Inferior parietal cortex (tissue), 1 donor: ENCODE results near the gene TRPM2.
"Not testable (repeated sequence)": the region's sequence is repeated elsewhere in the genome, so short reads cannot be mapped to it uniquely, and the experiment has no call there.

Experiments used
- DNase-seq: peaks from one replicate; pipeline ENCODE4 v3.0.0-alpha.2; 2016; ENCODE audit errors: extremely low spot score

The TRPM2 gene

GRCh38 chr21:44397431-44398031, 44.1 kb downstream of the TRPM2 start:
- no peak for DNase-seq

- DNase-seq: no peak
Observed at GRCh38 chr21:44398499-44398898, 45.1 kb downstream of the TRPM2 start.

GRCh38 chr21:44399151-44399954, 45.9 kb downstream of the TRPM2 start:
- no peak for DNase-seq

- DNase-seq: no peak
Observed at GRCh38 chr21:44399955-44400790, 46.8 kb downstream of the TRPM2 start.

GRCh38 chr21:44400791-44401385, 47.5 kb downstream of the TRPM2 start:
- no peak for DNase-seq

GRCh38 chr21:44401386-44402160, 48.2 kb downstream of the TRPM2 start:
- DNase-seq: no peak

GRCh38 chr21:44402323-44403105, 49.1 kb downstream of the TRPM2 start:
- DNase-seq: no peak

- DNase-seq: no peak
Observed at GRCh38 chr21:44403106-44404020, 49.9 kb downstream of the TRPM2 start.

GRCh38 chr21:44404482-44404881, 51.1 kb downstream of the TRPM2 start:
- DNase-seq: not testable (repeated sequence)

- DNase-seq: no peak
Observed at GRCh38 chr21:44405091-44405947, 51.9 kb downstream of the TRPM2 start.

- DNase-seq: no peak
Observed at GRCh38 chr21:44405948-44406872, 52.8 kb downstream of the TRPM2 start.

GRCh38 chr21:44406953-44407352, 53.5 kb downstream of the TRPM2 start:
- no peak for DNase-seq

- no peak for DNase-seq
Observed at GRCh38 chr21:44407493-44407892, 54.1 kb downstream of the TRPM2 start.

- DNase-seq: no peak
Observed at GRCh38 chr21:44408226-44408625, 54.8 kb downstream of the TRPM2 start.

GRCh38 chr21:44413566-44414290, 60.3 kb downstream of the TRPM2 start:
- no peak for DNase-seq

- no peak for DNase-seq
Observed at GRCh38 chr21:44414291-44415072, 61.1 kb downstream of the TRPM2 start.
